ENCODE measurements around the gene QSOX2.

DNA sequence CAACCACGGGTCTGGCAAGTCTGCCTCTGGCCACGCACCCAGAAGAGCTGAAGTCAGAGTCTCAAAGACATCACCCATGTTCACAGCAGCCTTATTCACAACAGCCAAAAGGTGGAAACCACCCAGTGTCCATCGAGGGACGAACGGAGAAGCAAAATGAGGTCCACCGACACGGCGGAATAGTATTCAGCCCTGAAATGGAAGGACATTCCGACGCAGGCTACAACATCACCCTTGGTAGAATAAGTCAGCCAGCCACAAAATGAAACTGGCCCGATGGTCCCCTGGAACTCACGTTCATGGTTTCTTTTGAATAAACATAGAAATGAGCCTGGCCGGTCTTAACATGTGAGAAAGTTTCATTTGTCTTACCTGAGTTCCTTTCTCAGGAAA, 41.4 kb upstream of the QSOX2 start:
- TF ChIP-seq, protein P1, sequence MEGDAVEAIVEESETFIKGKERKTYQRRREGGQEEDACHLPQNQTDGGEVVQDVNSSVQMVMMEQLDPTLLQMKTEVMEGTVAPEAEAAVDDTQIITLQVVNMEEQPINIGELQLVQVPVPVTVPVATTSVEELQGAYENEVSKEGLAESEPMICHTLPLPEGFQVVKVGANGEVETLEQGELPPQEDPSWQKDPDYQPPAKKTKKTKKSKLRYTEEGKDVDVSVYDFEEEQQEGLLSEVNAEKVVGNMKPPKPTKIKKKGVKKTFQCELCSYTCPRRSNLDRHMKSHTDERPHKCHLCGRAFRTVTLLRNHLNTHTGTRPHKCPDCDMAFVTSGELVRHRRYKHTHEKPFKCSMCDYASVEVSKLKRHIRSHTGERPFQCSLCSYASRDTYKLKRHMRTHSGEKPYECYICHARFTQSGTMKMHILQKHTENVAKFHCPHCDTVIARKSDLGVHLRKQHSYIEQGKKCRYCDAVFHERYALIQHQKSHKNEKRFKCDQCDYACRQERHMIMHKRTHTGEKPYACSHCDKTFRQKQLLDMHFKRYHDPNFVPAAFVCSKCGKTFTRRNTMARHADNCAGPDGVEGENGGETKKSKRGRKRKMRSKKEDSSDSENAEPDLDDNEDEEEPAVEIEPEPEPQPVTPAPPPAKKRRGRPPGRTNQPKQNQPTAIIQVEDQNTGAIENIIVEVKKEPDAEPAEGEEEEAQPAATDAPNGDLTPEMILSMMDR (IDR thresholded peaks at IDR 0.05; ENCODE audit: low read length), result no peak
- TF ChIP-seq EZH2 (IDR thresholded peaks at IDR 0.05; ENCODE audit: borderline replicate concordance, low read length), result no peak
